Endothelial cell of hepatic sinusoid (primary cell): Measurements from ENCODE around the gene MAP3K8.
"Not testable (repeated sequence)": the region's sequence is repeated elsewhere in the genome, so short reads cannot be mapped to it uniquely, and the experiment has no call there.

Source experiments
- in situ Hi-C: cut with HindIII; loops from 2 replicates; pipeline ENCODE4 v1.10.0; 2017; ENCODE audit warnings: low sequenced_read_pairs

The MAP3K8 gene

DNA sequence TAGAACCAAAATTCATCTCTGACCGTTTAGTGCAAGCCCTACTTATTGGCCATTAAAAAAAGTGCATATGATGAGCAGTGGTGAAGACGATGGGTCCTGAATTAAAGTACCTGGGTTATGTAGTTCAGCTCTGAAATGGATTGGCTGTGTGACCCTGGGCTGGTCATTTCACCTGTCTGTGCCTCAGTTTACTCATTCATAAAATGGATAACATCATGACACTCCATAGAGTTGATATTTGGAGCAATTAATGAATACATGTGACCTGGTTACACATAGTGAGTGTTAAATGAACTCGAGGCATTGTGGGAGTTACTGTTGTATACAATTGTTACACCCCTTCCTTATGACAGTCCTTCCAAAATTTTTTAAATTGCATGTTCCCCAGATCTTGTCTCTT is 9.1 kb downstream of the MAP3K8 start:
- in situ Hi-C loops, result no loop called here

DNA sequence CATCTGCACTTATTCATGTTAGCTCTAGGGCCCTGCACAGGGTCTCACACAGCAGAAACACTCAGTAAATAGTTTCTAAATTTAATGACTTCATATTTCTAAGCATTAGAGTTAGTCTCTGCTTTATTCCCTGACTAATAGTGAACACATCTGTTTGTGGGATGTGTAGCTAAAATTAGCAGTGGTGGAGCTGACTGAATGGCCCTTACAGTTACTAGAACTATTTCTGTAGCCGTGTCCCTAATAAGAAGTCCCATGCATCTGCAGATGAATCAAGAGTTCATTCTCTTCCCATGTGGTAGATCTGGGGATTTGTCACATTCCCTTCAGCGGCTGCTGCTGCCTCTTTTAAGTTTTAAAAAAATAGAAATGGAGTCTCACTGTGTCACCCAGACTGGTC is 11.7 kb downstream of the MAP3K8 start:
- in situ Hi-C loops, result no loop called here

DNA sequence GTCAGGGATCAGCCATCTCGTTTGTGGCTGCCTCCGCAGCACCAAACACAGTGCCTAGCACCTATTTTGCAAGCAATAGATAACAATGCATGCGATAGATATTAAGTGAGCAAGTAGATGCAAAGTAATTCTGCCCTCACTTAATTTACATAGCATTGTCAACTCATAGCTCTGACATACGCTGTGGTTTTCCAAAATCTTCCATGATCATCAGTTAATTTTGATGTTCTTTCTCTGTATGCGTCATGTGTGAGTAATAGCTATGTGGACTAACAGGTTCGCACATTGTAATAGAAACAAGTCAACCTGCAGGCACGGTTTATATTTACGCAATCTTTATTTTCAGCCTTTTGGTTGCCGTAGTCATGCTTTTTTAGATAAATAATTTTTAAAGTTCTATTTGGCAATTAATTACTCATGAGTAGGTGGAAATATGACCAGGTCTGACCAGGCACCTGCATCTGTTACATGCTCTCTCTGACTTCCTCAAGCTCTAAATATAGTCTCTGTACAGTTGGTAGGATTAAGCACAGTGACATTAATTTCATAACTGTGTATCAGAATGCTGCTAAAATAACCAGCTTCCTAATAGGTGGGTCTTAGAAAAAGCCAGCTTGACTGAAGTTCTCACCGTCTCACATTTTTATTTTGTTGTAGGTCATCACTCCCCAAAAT is 13.3 kb downstream of the MAP3K8 start:
- in situ Hi-C loops, result no loop called here

DNA sequence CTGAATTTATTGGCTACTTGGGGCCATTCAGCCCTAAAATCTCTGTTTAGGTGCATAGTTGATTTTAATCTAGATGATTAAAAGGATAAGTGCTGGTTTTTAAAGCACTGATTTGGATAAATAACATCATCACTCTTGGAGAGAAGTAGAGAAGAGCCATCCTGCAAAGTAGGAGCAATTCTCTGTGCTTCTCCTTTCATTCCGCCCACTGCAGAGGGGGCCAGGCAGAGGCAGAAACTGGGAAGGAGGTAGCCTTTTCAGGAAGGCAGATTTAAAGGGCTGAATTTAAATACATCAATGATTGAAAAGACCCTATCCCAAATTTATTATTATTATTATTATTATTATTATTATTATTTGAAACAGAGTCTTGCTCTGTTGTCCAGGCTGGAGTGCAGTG is 14.1 kb downstream of the MAP3K8 start:
- in situ Hi-C loops, result no loop called here

DNA sequence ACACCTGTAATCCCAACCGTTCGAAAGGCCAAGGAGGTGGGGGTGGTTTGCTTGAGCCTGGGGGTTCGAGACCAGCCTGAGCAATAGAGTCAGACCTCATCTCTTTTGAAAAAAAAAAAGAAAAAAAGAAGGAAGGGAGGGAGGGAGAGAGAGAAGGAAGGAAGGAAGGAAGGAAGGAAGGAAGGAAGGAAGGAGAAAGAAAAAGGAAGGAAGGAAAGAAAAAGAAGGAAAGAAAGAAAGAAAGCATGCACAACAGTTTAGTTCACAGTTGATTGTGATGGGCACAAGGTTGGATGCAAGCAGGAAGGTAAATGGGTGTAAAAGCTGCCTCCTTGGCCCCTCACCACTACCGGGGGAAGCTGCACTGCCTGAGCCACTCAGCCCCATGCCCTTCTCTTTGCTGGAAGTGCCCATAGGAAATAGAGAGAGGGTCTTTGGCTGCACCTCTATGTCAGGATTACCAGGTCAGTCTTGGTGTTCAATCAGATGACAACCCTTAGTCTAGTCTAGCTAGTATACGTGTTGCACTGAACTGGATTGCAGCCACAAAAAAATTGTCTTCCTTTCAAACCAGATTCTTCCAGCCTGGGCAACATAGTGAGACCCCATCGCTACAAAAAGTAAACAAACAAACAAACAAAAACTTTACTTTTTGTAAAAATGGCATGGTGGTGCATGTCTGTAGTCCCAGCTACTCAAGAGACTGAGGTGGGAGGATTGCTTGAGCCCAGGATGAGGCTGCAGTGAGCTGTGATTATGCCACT is 20.0 kb downstream of the MAP3K8 start:
- in situ Hi-C loops, result no loop called here

DNA sequence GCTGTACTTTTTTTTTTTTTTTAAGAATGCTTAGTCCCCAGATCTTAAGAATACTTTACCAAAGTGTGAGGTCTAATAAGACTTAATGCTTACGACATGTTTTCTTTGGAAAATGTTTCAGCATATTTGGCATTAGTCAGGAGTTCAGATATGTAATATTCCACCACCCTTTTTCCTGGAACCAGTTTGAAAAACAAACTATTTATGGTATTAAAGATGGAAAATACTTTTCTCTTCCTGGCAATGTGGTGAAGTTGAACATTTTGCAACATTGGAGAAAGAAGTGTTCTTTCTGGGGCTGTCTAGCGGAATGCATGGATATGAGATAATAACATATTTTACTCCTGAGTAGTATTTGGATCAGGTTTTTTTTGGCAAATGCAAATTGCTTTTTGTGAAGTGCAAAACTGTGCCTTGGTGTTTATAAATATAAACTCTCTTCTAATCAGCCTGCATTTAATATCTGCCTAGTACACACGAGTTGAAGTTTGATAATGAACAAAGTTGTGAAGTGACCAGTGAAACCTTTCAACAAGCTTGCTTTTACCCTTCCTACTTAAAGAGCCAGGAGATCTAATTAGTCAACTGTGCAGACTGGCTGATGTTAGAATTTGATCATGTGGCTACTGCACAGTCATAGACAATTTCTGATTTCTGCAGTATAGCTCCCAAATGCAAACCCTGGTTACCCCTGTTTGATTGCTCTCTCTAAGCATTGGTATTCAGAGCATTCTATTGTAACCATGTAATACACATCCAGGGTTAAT is 20.9 kb downstream of the MAP3K8 start:
- in situ Hi-C loops, result loop anchor here (5.0 kb wide), 1 partner anchor 62 kb away; no protein-coding TSS in a partner anchor

DNA sequence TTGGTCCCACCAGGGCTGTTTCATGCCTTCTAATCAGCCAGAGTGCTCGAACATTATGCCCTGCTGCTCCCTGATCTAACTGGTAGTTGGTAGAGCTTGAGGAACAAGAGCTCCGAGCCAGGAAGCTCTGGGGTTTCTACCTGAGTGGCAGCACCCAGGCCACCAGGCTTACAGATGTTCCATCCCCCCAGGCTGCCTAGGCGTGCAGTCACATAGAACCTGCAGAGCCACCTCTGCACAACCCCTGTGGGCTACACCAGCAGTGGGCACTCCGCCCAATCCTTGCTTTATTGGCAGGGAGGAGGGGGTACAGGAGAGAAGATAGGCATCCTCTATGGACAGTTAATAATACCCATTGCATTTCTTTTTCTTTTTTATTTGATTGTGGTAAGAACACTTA is 21.8 kb downstream of the MAP3K8 start:
- in situ Hi-C loops, result loop anchor here (5.0 kb wide), 1 partner anchor 61 kb away; no protein-coding TSS in a partner anchor

DNA sequence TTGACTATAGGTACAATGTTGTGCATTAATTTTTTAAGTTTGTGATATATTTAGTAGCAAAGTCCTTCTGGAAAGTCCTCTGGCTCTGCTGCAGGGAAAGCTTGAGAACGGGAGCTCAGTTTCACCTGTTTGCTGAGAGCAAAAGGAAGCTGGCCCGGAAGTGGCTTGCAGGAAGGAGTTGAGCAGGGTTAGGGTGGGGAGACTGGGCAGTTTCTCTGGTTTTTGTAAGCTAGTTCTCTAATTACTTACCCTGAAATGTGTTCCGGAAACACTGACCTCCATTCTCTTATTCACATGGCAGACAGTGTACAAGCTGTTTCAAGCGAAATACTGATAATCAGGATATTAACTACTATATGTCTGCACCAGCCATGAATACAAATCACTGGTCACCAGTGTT is 22.3 kb downstream of the MAP3K8 start:
- in situ Hi-C loops, result loop anchor here (5.0 kb wide), 1 partner anchor 61 kb away; no protein-coding TSS in a partner anchor

DNA sequence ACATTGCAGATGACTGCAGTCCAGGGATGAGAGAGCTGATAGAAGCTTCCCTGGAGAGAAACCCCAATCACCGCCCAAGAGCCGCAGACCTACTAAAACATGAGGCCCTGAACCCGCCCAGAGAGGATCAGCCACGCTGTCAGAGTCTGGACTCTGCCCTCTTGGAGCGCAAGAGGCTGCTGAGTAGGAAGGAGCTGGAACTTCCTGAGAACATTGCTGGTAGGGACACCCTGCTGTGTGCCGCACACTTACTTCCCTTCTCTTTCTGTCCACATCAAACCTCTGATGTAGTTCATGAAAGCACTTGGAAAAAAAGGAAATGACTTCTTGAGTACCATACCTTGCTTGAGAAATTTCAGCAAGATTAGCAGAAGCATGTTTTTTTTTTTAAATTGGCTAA is 25.3 kb downstream of the MAP3K8 start:
- in situ Hi-C loops, result loop anchor here (5.0 kb wide), 1 partner anchor 58 kb away; no protein-coding TSS in a partner anchor

DNA sequence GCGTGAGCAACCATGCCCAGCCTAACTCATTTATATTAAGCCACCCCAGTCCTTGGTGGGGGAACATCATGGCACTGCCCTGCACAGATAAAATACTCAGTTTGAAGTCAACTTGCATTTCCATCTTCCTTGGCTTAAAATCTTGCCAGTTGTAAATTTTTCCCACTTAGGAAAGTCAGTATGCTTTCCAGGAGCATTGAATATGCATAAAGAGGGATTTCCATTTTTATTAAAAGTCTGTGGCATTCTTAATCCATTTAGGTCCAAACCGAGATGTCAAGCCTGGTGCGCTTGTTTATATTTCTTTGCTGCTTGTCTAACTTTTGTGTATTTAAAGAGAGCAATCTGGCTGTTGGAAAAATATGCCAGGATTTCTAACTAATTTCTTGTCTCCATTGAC is 26.1 kb downstream of the MAP3K8 start:
- in situ Hi-C loops, result no loop called here

DNA sequence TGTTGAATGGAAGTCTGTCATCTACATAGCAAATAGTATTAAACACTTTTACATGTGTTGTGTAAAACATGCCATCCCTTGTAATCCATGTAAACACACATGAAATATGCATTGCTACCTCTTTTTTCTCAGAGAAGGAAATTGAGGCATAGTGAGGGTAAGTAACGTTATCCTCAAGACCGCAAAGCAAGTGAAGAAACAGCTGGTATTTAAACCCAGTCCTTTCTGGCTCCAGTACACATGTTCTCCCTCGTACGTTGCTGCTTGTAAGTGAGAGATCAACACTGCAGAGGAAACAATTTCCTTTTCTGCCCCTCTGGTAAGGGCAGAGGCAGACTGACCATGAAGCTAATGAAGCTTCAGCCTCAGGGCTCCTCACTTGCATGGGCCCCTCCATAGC is 28.5 kb downstream of the MAP3K8 start:
- in situ Hi-C loops, result no loop called here

DNA sequence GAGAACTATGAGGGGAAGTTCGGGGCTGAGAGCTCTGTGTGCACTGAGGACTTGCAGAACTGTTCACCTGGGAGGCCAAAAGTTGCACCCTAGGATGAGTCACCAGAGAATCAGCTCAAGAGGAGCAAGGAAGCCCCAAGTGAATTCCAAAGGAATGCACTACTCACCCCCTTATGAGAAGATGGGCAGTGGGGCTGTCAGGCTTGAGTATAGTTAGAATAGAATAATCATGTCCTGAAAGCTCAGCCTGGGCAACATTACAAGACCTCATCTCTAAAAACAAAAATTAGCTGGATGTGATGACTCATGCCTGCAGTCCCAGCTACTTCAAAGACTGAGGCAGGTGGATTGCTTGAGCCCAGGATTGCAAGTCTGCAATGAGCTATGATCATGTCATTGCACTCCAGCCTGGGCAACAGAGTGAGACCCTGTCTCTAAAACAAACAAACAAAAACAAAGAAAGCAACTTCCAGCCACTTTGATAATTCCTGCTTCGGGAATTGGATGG is 30.0 kb downstream of the MAP3K8 start:
- in situ Hi-C loops, result no loop called here

DNA sequence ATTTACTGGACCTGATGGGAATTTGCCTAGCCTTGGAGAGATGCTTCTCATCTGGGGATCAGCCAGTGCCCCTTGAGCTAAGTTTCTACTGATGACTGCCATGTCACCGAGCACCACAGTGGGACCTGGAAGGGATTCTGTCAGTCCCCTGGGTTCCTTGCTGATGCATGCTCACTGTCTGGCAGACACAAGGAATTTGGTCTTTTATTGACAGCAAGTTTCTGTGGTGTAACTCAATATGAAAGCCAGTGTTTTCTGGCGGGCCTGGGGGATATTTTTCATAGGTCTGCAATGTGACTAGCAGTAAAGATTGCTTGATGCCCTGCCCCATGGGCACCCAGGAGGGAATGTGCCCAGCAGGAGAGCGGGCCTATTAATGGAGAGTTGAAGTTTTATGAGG is 30.7 kb downstream of the MAP3K8 start:
- in situ Hi-C loops, result no loop called here

DNA sequence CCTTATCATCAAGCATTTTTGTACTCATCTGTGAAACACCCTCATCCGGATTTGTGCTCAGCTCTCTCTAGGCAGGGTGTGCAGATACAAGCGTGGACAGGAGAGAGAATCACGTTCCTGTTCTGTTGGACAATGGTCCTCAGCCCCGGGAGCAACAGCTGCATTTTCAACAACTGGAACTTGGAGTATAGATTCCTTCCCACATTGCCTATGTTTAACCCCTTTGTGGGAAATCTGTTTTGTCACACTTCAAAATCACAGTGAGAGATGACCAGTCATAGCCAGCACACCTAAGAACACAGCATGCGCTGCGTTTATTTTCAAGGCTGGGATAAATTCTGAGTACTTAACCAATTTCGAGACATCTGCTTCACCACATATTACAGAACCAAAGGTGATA is 32.5 kb downstream of the MAP3K8 start:
- in situ Hi-C loops, result no loop called here

DNA sequence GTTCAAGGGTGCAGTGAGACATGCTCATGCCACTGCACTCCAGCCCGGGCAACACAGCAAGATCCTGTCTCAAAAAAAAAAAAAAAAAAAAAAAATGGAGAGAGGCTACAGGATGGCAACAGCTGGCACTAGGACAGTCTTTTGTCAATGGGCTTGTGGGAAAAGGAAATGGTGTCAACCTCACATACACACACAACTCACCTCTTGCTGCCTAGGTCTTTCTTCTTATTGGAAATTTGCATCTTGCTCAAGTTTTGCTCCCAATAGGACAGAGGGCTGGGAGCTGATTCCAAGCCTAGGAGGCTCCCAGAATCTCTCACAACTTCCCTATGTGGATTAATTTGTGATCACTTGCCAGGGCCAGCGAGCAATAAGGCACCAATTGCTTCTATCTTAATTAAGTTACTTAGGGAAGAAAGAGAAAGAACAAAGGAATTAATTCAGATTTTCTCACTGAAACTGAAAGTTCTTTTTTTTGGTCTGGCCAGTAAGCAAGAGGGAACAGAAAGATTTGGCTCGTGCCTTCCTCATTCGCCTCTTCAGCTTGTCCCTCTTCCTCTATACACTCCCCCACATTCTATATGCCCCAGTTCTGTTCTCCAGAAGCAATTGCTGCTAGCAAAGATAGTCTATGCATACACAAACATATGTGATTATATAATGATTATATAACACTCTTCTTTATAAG is 33.8 kb downstream of the MAP3K8 start:
- in situ Hi-C loops, result no loop called here

DNA sequence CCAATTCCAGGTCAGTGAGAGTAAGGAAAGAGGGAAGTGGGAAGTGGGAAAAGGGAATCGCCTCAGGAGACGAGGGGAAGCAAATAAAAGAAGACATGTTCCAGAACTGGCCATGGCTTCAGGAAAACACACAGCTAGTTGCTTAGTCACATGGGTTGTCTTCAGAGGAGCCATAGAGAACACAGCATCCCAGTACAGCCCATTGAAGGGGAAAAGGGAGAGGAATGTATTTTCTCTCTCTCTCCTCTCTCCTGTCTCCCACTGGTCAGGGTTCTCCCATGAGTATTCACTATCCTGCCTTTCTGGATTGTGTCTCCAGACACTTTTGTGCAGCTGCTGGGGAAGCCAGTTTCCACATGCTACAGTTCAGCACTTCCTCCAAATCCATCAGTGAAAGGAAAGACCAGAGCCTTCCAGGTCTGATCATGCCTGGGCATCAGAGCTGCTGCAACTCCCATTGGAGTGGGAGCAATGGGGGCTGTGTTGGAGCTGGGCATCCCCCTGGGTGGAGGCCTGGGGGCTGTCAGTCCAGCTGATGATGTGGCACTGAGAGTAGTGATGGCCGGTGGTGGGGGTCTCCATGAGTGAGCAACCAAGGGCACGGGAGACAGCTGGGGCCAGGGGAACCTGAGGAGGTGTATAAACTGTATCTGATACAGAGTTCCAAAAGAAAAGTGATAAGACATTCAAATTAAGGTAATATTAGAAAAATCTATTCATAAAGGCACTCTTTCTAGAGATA is 38.6 kb downstream of the MAP3K8 start:
- in situ Hi-C loops, result no loop called here

DNA sequence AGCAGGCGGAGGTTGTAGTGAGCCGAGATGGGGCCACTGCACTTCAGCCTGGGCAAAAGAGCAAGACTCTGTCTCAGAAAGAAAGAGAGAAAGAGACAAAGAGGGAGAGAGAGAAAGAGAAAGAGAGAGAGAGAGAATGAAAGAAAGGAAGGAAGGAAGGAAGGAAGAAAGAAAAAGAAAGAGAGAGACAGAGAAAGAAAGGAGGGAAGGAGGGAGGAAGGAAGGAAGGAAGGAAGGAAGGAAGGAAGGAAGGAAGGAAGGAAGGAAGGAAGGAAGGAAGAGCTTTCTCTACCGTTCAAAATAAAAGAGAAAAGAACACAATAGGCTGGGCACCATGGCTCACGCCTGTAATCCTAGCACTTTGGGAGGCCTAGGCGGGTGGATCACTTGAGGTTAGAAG is 41.5 kb downstream of the MAP3K8 start:
- in situ Hi-C loops, result not testable (repeated sequence)

DNA sequence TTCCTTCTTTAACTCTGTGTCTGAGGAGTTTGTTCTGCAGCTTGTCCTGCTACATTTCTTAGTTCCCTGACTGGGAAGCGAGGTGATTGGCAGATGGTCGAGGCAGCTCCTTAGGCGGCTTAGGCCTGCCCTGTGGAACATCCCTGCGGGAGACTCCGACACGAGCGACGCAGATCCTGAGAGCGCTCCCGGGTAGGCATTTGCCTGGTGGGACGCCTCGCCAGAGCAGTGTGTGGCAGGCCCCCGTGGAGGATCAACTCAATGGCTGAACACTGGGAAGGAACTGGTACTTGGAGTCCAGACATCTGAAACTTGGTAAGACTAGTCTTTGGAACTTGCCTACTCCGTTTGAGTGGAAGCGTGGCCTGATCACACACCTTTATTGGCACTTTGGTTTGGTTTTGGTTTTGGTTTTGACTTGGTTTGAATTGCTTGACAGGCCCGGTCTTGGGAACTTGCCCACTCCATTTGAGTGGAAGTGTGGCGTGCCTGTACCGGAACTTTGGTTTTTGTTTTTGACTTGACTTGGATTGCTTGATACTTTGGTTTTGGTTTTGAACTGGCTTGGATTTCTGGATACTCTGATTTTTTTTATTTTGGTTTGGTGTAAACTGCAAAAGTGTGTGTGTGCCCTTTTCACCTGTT is 42.6 kb downstream of the MAP3K8 start:
- in situ Hi-C loops, result no loop called here

DNA sequence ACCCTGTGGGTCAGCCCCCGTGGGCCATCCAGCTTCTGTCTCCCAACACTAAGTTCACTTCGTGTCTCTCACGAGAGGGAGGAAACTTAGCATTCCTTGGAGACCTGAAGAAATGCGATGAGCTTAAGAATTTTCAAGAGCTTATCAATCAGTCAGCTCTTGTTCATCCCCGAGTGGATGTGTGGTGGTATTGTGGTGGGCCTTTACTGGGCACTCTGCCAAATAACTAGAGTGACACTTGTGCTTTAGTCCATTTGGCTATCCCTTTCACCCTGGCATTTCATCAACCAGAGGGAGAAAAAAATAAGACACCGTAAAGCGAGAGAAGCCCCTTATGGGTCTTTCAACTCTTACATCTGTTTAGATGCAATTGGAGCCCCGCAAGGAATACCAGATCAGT is 45.5 kb downstream of the MAP3K8 start:
- in situ Hi-C loops, result not testable (repeated sequence)

DNA sequence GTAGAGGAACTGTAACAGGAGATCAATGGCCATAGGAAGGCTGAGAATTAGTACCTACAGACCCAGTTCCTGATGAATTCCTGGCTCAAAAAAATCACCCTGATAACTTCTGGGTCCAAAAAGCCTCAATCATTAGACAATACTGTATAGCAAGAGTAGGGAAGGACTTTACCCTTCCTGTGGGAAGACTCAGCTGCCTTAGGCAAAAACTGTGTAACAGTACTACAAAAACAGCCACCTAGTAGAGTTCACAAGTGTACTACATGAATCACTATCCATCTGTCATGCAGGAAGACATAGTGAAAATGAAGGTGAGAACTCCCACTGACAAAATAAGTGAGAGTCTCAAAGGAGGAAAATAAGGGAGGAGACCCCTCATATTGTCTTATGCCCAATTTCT is 47.6 kb downstream of the MAP3K8 start:
- in situ Hi-C loops, result no loop called here
